C4-2B (cell line): ENCODE results near the gene GPATCH3.

Experiments used
- H3K27ac ChIP-seq: fragments of 450-650 bp; 2 replicates; pipeline ENCODE4 v1.5.1; 2017
- ZFX ChIP-seq: fragments of 450-650 bp; IDR thresholded peaks from 2 replicates; pipeline ENCODE4 v1.6.1; 2017
- TF ChIP-seq, protein P1 (sequence below): fragments of 450-650 bp; conservative IDR thresholded peaks from 2 replicates; pipeline ENCODE4 v1.5.1; 2017; ENCODE audit warnings: mild to moderate bottlenecking

GPATCH3 gene

DNA sequence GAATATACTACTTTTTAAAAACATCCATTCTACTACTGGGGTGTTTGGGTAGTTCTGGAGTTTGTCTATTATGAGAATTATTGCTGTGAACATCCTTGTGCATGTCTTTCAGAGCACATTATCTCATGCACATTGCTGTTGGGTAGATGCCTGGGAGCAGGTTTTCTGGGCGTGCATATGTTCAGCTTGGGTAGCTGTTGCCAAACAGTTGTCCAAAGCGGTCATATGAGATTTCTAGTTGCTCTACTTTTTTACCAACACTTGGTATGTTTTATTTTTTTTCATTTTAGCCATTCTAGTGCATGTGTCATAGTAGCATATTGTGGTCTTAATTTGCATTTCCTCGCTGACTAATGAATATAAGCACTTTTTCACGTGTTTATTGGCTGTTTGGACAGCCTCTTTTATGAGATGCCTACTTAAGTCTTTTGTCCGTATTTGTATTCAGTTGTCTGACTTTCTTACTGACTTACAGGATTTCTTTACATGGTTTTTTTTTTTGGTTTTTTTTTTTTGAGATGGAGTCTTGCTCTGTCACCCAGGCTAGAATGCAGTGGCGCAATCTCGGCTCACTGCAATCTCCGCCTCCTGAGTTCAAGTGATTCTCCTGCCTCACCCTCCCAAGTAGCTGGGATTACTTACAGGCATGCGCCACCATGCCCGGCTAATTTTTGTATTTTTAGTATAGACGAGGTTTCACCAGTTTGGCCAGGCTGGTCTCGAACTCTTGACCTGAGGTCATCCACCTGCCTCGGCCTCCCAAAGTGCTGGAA is 55.7 kb downstream of the GPATCH3 start:
- TF ChIP-seq, protein P1, sequence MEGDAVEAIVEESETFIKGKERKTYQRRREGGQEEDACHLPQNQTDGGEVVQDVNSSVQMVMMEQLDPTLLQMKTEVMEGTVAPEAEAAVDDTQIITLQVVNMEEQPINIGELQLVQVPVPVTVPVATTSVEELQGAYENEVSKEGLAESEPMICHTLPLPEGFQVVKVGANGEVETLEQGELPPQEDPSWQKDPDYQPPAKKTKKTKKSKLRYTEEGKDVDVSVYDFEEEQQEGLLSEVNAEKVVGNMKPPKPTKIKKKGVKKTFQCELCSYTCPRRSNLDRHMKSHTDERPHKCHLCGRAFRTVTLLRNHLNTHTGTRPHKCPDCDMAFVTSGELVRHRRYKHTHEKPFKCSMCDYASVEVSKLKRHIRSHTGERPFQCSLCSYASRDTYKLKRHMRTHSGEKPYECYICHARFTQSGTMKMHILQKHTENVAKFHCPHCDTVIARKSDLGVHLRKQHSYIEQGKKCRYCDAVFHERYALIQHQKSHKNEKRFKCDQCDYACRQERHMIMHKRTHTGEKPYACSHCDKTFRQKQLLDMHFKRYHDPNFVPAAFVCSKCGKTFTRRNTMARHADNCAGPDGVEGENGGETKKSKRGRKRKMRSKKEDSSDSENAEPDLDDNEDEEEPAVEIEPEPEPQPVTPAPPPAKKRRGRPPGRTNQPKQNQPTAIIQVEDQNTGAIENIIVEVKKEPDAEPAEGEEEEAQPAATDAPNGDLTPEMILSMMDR: no peak
- no peak for TF ChIP-seq ZFX

More for the DNA sequence above, 55.7 kb downstream of the GPATCH3 start:
- H3K27ac ChIP-seq: no peak overlapping the region
